HG03342 (cell line): ENCODE data around the gene EPYC.
A peak's percentile ranks its signal among the peaks of the same experiment; 100 is the strongest.

Experiments
- ATAC-seq: cut with Tn5 transposase; IDR thresholded peaks from one replicate; pipeline ENCODE4 v1.9.1; 2021; ENCODE audit warnings: mild to moderate bottlenecking, moderate library complexity; ENCODE audit not compliant: unreplicated experiment

Gene EPYC

DNA sequence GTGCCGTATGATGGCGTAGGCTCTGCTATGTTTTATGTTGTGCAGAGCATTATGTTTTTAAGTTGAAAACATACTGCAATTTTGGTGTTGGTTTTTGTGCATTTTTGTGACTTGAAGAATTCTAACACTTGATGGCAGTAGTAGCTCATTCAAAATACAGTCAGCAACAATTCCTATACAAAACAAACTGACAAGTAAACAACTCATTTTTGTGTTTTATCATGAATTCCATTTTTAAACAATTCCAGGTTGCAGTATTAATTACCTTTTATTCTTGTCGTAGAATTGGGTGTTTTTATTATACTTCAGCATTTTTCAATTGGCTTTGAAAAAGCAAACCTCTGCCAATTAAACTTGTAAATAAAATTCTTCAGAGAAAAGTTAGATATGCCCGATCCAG, 45.7 kb downstream of the EPYC start:
- ATAC-seq: no peak

DNA sequence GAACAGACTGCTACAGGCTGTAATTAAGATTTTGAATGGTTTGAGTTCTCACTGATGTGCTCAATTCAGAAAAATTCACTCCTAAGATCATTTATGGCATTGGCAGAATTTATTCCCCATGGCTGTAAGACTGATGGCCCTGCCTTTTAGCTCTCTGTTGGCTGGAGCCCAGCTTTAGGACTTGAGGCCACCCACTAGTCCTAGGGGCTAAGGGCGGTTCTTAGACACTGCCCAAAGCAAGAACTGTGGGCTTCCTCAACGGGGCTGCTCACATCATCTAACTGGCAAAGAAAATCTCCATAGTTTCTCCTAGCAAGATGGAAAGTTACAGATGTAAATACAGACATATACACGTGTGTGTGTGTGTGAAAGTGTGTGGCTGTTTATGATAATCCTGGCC, 46.4 kb downstream of the EPYC start:
- no peak for ATAC-seq

DNA sequence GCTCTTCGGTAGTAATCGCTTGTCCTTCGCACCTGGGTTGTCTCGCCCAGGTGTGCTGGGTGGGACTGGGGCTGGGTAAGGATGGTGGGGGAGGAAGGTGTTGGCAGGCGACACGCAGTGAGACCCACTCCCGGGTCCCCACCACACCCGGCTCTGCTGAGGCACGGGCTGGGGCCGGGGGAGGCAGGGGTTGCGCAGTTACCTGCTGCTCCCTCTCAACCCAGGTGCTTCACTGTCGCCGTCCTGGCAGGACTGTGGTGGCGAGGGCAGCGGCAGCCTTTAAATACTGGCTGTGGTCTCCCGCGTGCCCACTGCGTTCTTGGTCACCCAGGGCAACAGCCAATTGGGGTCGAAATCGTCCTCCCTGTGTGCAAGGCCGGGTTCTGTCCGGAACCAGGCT, 49.9 kb downstream of the EPYC start, which contains the start of gene CCER1:
CCER1 (minus strand) TSS at position 256 of the 400 bp plus-strand sequence. CDS start 434 bp downstream, outside the sequence.
- no peak for ATAC-seq

DNA sequence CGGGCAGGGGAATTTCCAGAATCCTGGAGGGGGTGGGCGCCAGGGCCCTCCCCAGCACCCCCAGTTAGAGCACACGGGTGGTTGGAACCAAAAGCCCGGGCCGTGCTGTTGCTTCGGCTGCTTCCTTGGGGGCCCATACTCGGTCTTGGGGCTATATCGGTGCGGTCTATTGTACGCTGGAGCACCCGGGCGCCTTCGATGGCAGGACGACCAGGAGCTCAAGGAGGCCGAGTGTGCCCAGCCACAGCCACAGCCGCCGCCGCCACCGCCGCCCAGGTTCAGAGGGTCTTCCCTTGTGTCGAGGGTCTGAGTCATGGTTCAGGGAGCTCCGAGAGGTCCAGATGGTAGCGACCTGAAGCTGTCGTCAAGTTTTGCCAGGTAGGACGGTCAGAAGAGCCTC, 50.3 kb downstream of the EPYC start:
- no peak for ATAC-seq

DNA sequence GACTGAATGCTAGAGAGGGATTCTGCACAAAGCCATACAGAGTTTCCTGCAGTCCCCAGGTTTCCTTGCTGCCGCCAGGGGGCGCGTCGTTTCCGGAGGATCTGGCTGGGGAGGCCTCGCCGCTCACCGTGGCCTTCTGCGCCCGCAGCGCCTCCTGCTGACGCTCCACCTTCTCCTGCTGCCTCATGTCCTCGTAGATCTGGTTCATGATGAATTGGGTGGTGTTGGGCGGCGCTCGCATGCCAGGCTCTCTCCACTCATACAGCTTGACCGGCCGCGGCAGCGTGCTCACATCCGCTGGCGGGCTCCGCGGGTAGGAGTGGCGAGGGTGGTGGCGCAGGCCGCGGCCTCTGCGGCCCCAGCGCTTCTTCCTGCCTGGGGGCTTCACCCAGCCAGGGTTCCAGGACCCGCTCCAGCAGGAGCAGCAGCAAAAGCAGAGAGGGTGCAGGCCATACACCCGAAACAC, 50.8 kb downstream of the EPYC start:
- ATAC-seq: no peak

DNA sequence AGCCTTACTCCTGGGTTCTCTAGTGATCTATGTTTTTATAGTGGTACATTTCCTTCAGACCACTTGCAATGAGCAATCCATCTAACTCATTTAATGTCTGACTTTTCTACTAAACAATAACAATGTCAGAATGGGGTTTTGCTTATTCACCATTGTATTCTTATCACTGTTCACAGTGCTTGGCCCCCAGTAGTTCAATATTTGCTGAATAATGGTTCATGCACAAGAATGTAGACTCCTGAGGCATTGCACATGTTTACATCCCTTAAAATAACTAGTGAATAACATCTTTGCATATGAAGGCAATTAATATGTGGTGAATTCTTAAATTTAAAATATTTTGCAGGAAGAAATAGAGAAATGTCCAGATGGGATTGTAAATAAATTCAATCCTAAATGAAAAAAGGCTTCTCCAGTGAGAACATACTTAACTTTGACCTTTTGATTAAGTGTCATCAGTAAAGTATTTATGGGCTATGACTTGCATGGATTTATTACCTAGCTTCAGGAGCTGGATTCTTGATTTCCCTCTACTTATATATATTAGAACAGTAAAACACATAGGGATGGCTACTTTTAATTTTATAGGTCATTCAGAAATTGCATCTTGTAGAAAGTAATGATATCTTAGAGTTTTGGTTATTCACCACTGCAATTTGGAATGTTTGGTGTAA, 53.2 kb downstream of the EPYC start:
- ATAC-seq: no peak

DNA sequence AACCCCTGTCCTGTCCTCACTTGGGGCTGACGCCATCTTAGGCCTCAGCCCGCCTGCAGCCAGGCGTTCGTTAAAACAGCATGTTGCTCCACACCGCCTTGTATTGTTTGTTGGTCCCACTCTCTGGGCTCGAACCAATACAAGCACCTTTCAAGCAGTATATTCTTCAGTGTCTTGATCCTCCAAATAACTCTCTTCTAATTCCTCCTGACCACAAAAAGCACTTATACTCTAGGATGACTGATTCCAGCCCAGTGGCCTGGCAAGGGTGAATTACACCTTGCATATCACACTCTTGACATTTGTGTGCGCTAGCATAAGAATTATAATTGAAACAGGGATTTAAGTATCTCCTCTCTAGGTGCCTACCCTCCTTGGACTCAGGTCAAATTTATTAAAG, 56.9 kb downstream of the EPYC start:
- ATAC-seq: no peak

DNA sequence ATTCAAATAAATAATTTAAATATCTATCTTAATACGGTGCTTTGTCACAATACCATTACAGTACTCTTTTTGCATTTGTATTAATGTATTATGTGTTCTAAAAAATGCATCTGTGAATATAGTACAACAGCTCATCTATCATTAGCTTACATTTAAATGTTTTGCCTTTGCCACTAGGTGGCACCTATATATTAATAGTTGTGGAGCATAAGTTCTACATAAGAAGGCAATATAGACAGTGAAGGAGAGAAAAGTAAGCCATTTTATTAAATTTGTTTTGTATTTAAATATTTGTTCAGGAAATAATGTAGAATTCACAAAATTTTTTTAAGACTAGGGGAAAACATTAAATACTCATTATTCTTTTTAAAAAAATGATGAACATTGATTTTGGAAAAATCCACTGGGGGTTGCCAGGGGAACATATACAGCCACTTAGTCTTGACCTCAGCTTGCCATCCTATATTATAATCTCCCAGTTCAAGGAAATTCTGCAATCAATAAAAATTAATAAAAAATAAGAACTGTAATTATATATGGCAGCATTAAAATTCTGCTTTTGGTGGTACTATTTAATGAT, 59.6 kb downstream of the EPYC start:
- peak; percentile 81 for ATAC-seq

DNA sequence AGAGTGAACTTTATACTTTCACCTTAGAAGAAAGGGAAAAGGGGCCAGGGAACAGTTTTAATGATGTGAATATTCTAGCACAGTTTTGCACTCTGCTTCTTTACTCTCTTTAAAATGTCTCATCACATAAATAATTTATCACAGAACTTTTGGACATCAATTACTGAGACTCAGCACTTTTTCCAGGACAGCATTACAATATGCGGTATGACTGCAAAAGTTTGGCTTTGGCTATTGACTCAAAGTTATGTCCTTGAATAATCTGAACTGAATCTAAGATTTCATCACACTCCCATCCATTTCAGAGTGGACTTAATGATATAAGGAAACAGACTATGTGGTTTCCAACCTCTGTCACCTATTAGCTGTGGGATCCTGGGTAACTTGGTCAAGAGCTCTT, 61.5 kb downstream of the EPYC start:
- no peak for ATAC-seq

DNA sequence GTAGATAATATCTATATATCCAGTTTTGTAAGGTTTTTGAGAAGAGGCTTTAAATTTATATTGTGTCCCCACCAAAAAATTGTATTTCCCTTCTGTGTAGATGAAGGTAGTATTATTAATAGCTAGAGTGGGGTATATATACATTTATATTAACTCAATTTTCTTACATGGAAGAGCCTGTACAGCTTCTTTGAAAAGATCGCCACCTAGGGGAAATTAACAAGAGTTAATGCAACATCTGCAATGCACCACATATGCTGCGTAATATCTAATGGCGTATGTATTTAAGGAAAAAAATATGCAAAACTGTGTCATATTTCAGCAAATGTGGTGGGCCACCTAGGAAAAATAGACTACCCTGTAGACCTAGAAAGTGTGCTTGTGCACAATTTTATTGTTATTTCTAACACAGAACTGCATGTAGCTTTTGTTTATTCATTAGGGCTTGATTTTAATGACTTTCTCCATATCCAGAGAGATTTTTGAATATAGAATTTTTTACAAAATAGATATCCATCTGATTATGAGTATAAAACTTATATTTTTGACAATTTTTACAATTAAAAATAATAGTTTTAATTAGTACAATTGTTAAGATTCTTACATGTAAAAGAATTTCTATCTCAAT, 63.8 kb downstream of the EPYC start:
- peak; percentile 84 for ATAC-seq

DNA sequence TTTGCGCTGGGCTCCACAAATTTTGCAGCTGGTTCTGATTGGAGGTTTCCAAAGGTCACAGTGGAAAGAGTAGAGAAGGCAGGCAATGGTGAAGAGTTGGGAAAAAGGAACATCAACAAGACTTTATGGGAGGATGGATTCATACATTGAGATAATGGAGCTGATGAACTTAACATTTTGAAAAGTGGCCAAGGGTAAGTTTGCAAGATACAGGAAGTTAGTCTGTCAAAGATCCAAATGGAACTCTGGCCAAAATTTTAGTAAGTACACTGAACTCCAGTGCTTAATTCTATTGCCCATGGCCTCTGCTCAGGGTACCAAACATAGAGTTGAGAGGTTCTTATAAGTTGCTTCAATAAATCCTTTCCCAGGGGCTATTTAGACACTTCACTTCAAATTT, 65.4 kb downstream of the EPYC start:
- ATAC-seq: no peak

DNA sequence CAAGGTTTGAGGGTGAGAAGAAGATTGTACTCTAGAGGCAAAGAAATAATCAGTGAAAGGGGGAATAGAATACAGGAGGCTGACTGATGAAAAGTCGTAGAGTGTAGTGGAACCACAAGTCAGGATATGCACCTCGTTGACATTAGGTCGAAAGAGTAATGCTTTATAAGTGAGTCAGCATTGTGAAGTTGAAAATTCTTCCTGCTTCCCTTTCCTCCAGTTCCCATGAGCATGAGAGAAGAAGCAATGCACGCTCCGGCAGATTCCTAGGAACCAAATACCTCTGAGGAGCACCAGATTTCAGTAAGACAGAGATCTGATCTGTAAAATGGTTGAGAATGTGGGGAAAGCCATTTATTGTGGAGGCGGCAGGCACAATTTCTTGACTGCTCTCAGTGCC, 66.3 kb downstream of the EPYC start:
- ATAC-seq: no peak

DNA sequence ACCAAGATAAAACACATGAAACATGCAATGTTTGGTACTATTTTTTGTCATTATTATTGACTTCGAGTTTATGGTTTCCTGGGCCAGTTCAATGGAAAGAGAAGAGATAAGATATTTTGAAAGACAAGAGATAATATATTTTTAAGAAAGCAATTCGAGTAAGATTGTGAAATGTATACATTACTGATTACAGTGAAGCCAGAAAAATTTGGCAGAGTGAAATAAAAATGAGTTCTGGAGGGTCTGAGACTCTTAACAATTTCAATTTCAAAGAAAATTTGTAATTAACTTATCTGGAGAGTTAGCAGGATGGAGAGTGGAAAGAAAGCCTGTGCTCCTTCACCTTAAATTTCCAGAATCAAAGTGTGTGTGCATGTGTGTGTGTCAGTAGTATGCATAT, 67.1 kb downstream of the EPYC start:
- ATAC-seq: no peak

DNA sequence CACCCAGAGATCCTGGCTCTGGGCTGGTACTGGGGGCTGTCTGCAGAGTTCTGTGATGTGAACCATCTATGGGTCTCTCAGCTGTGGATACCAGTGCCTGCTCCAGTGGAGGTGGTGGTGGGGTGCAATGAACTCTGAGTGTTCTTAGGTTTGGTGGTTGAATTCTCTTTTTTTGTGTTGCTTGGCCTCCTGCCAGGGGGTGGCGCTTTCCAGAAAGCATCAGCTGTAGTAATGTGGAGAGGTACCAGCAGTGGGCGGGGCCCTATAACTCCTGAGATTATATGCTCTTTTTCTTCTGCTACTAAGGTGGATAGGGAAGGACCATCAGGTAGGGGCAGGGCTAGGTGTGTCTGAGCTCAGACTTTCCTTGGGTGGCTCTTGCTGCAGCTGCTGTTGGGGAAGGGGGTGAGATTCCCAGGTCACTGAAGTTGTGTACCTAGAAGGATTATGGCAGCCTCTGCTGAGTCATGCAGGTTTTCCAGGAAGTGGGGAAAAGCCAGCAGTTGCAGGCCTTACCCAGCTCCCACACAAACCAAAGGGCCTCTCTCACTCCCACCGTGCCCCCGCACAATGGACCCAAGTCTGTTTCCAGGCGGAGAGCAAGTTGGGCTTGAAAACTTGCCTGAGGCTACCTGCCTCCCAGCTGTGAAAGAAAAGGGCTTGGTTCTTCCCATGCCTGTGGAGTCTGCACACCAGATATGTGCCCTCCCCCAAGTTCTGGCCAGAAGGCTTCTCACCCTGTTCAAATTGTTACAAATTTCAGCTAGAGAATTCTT, 68.4 kb downstream of the EPYC start:
- ATAC-seq: no peak

DNA sequence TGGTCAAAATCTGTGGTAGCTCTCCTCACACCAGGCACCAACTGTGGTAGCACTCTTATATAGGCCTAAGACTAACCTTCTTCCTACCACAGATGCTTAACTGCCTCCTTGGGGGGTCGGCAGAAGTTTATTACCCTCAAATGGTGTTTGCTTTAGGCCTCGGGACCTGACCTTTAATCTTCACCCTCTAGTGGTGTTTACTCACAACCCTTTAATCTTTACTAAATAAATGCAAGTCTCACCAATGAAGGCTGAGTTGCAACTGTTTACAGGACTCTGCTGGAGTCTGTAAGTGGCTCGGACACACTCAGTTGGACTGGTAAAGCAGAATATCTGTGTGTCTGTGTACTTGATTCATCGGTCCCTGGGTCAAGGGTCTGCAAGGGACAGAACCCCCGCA, 79.2 kb downstream of the EPYC start:
- ATAC-seq: no peak

DNA sequence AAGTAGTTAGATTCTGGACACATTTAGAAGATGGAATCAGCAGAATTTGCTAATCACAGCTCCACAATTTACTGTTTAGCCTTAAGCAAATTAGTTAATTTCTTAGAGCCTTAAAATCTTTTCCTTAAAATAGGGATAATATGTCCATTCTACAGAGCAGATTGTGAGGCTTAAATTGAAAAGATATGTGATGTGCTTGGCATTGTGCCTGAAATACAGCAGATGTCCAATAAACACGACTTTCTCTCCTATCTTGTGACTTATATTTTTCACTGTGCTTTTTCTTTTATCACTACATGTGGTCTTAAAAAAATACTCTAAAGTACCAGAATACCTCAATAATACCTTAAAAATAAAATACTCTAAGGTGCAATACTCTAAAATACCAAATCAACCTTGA, 80.4 kb downstream of the EPYC start:
- no peak for ATAC-seq

DNA sequence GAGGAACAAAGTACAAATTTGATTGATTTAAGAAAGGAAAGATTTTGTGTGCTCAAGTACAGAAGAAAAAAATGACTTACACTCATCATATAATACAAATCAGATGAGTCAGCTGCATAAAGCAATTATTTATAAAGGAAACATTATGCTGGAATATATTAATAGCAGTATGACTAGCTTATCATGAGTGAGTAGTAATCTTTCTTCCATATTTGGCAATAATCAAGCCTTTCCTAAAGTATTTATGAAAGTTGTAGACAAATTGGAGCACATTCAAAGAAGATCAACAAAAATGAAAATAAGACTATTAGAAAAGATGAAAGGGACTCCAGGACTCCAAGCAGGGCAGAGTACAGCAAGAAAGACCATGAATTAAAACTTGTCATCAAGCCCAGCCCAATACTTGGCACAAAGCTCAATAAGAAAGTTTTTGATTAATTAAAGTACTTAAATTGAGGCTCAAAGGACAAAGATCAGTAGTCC, 82.6 kb downstream of the EPYC start:
- no peak for ATAC-seq

DNA sequence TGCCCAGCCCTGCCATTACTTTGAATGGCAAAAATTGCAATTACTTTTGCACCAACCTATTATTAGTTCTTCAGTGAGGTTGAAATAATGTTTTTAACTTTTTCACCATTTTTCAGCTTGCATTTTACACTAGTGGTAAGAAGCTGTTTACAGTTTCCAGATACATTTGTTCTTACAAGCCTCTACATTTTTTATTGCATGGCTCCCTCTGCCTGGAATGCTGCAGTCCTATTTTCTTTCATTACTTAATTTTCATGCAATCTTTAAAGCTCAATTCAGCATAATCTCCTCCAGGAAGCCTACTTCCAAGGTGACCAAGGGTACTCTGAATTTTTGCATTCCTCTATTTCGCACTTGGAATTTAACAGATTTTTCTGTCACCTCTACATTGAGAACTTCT, 83.2 kb downstream of the EPYC start:
- no peak for ATAC-seq

DNA sequence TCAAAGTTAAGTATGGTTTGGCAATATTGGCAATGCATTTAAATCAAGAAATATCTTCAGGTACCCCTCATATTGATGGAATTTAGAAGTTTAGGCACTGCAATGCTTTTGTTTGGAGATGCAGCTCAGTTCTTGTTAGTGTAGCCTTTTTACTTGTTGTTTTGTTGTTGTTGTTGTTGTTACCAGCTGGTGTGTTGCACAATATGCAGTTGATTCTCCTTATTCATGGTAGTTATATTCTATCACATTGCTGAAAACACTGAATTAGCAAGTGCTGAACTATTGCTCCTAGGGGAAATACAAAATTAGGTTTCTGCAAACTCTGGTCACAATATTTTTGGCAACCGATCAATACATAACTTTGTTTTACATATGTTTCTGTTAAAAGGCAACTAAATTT, 84.5 kb downstream of the EPYC start:
- ATAC-seq: no peak

DNA sequence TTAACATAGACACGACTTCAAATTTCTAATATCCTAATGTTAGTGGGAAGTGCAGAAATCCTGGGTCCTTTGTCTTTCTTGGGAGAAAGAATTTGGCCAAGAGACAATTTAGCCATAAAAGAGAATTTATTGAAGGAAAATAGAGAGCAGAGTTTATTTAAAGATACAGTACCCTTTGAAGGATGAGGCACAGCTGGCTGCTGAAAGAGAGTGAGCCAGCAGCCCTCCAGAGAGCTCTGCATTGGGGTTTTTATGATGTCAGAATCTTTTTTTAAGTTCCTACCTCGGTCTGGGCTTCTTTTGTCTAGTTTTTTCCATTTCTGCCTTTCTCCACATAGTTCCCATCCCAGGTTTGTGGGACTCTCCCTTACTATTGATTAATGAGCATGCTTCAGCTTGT, 87.3 kb downstream of the EPYC start:
- no peak for ATAC-seq

DNA sequence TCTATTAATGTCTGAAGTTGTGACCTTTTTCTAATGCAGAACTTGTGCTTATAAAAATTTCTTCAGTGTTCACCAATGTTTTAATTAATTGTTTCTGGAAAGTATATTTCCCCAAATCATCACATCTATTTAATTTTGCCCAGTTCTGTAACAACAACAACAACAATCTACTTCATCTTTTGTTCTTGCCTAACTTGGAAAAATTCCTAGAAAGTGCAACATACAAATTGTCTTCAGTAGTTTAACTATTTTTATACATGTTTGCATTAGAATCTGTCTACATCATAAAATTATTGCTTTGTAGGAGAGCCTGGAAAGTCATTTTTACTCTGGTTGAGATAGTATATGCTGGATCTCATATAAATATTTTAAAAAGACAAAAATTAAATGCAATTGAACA, 88.3 kb downstream of the EPYC start:
- no peak for ATAC-seq

DNA sequence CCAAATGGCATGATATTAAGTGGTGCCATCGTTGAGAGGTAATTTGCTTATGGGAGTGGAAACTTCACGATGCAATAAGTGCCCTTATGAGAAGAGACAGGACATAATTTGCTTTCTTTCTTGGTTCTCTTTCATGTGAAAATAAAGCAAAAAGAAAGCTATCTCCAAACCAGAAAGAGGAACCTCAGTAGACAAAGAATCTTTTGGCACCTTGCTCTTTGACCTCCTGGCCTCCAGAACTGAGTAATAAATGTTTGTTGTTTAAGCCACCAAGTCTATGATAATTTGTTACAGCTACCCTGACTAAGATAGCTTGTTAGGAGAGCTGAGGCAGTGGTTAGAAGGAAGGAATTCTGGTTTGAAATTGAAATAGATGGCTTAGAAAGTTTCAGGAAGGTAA, 89.4 kb downstream of the EPYC start:
- no peak for ATAC-seq
